Measurements from ENCODE around the gene WBP1.

WBP1 gene

GRCh38 chr2:74458132-74458937 is at the start of gene WBP1:
WBP1 (plus strand) TSS chr2:74458438; CDS start chr2:74458603, 165 bp downstream.
- H3K4me3 ChIP-seq (replicated peaks in 1 of 2; ENCODE audit: low read depth in 2 of 2, low read length in 2 of 2): peak within 1 kb of the TSS; percentile 86 to 90
- DNase-seq (ENCODE audit: low read depth in 2 of 2): peak; percentile 100
- TF ChIP-seq CTCF (IDR thresholded peaks at IDR 0.05; ENCODE audit: low read depth, low read length): no peak

- DNase-seq (ENCODE audit: low read depth in 2 of 2): no peak
- no peak overlapping the region for H3K4me3 ChIP-seq (replicated peaks in 1 of 2; ENCODE audit: low read depth in 2 of 2, low read length in 2 of 2)
Measured at GRCh38 chr2:74413001-74413698, 45.1 kb upstream of the WBP1 start.

GRCh38 chr2:74414441-74414840 is 43.8 kb upstream of the WBP1 start:
- no peak for DNase-seq (ENCODE audit: low read depth in 2 of 2)
- H3K4me3 ChIP-seq (replicated peaks in 1 of 2; ENCODE audit: low read depth in 2 of 2, low read length in 2 of 2): peak overlapping the region in 1 of 2 donors; percentile 41
- TF ChIP-seq CTCF (IDR thresholded peaks at IDR 0.05; ENCODE audit: low read depth, low read length): no peak

More at GRCh38 chr2:74413001-74413698, 45.1 kb upstream of the WBP1 start:
- no peak for TF ChIP-seq CTCF (IDR thresholded peaks at IDR 0.05; ENCODE audit: low read depth, low read length)

- peak; percentile 16 to 39 for DNase-seq (ENCODE audit: low read depth in 2 of 2)
- peak overlapping the region; percentile 41 for H3K4me3 ChIP-seq (replicated peaks in 1 of 2; ENCODE audit: low read depth in 2 of 2, low read length in 2 of 2)
- peak; percentile 7 for TF ChIP-seq CTCF (IDR thresholded peaks at IDR 0.05; ENCODE audit: low read depth, low read length)
Measured at GRCh38 chr2:74414881-74415761, 43.1 kb upstream of the WBP1 start.

- peak overlapping the region in 1 of 2 donors; percentile 41 for H3K4me3 ChIP-seq (replicated peaks in 1 of 2; ENCODE audit: low read depth in 2 of 2, low read length in 2 of 2)
- DNase-seq (ENCODE audit: low read depth in 2 of 2): no peak
Measured at GRCh38 chr2:74415762-74416395, 42.4 kb upstream of the WBP1 start.

More at GRCh38 chr2:74415762-74416395, 42.4 kb upstream of the WBP1 start:
- TF ChIP-seq CTCF (IDR thresholded peaks at IDR 0.05; ENCODE audit: low read depth, low read length): no peak
